Fibroblast of villous mesenchyme (primary cell): Measurements from ENCODE around the gene ATP2A2. TPM values are rescaled to one million over a fixed set of nuclear protein-coding genes. Genes with fewer than 3 reads are reported as not detected.

ENCODE experiments used
- DNase-seq: peaks from one replicate; pipeline ENCODE4 v3.0.0-alpha.2; 2010; ENCODE audit warnings: low read depth
- H3K4me3 ChIP-seq: 2 replicates; pipeline ENCODE4 v1.5.1; 2011; ENCODE audit warnings: low read depth, mild to moderate bottlenecking, low read length
- total RNA-seq: library from RNA; depleted of rRNA; stranded (reverse); fragments of >200 nt; gene quantifications from 2 replicates; pipeline ENCODE4 v1.2.3, GENCODE V29; 2012
- TF ChIP-seq, protein P1 (sequence below): IDR thresholded peaks from 2 replicates; pipeline ENCODE4 v1.5.1; 2012; ENCODE audit warnings: low read depth, mild to moderate bottlenecking, low read length; ENCODE audit not compliant: insufficient read depth

The ATP2A2 gene
- total RNA-seq, 1 donor, result 247 TPM

DNA sequence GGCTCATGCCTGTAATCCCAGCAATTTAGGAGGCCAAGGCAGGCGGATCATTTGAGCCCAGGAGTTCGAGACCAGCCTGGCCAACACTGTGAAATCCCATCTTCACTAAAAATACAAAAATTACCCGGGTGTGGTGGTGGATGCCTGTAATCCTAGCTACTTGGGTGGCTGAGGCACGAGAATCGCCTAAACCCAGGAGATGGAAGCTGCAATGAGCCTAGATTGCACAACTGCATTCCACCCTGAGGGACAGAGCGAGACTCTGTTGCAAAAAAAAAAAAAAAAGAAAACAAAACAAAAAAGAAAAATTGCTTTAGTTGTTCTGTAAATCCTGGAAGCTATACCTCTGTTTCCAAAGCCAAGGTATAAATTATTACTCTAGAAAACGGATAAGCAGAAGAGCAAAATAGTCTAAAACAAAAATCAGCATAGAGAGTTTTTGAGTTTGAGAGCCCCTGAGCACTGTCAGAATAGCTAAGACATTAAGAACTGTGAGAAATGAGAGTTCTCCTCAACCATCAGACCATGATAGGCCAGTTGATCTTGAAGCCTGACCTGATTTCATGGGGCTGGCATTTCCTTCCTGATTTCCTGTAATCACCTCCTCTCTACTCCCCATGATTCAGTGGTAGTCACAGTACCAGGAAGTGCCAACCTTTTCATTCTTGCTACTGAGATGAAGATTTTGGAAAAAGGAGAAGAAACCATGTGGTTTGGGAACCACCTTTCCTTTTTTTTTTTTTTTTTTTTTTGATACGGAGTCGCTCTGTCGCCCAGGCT is 31.7 kb downstream of the ATP2A2 start:
- H3K4me3 ChIP-seq, result no peak overlapping the region
- peak; percentile 78 for DNase-seq
- TF ChIP-seq, protein P1, sequence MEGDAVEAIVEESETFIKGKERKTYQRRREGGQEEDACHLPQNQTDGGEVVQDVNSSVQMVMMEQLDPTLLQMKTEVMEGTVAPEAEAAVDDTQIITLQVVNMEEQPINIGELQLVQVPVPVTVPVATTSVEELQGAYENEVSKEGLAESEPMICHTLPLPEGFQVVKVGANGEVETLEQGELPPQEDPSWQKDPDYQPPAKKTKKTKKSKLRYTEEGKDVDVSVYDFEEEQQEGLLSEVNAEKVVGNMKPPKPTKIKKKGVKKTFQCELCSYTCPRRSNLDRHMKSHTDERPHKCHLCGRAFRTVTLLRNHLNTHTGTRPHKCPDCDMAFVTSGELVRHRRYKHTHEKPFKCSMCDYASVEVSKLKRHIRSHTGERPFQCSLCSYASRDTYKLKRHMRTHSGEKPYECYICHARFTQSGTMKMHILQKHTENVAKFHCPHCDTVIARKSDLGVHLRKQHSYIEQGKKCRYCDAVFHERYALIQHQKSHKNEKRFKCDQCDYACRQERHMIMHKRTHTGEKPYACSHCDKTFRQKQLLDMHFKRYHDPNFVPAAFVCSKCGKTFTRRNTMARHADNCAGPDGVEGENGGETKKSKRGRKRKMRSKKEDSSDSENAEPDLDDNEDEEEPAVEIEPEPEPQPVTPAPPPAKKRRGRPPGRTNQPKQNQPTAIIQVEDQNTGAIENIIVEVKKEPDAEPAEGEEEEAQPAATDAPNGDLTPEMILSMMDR, result no peak

DNA sequence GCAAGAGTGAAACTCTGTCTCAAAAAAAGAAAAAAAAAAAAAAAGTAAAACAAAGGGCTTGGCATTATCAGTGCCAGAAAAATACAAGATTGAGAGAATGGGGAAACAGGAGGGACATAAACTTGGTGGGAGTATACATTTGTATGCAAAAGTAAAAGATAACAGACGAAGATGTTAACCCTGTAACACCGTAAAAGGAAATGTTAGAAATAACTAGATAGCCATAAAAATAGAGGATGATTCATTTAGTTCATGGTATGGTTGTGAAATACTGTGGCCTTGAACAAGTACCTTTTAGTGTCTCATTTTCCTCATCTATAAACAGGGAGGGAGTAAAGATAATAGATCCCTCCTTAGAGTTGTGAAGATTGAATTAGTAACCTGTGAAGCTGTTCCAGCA is 33.3 kb downstream of the ATP2A2 start:
- peak; percentile 95 for DNase-seq
- TF ChIP-seq, protein P1, result no peak
- H3K4me3 ChIP-seq, result no peak overlapping the region

DNA sequence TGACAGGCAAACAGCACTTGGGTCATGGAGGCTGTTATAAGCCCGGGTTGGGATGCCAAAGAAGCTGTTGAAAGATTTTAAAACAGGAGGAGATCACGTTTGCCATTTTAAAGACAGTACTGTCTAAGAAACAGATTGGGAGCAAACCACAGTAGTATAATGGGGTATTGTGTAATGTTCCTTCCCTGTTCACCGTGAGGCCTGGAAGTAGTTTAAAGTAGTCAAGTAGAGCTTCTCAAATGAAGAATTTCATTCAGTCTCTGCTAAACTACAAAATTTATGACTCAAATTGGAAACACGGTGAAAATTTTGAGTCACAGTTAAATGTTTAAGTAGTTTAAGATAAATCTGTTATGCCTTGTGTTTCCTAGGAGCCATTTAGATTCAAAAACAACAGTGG is 35.8 kb downstream of the ATP2A2 start:
- no peak overlapping the region for H3K4me3 ChIP-seq
- peak; percentile 89 for DNase-seq
- TF ChIP-seq, protein P1, result no peak

DNA sequence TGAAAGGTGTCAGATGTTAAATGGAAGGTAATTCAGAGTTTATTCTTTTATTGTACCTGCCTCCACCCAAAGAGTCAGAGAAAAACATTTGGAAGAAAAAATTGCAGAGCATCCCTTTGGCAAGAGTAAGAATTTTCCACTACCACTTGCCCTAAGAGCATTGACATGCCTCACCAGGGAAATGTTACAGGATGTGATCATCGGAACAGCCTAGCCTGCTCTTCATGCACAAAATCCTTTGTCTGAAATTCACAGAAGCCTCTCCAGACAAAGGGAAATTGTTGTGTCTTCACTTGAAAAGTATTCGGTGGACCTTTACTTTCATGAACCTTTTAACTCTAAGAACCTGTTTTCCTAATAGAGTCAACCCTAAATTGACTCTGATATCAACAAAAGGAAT is 36.9 kb downstream of the ATP2A2 start:
- no peak overlapping the region for H3K4me3 ChIP-seq
- peak; percentile 44 for DNase-seq
- TF ChIP-seq, protein P1, result no peak

DNA sequence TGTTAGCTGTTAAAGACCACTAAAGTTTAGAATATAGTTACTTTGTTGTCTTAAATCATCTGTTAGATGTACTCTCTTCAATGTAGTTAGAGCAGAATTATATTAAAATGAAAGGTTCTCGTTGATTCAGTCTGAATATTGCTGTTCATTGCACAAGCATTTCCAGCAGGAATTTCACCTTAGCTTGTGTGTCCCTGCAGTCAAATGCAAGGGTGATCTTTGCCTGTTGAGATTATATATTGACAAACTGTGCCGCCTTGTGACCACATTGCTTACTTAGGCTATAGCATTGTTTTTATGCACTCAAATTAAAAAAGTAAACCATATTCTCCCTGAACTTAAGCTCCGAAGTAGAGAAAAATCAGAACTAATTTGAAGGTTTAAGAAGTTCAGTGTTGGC is 39.5 kb downstream of the ATP2A2 start:
- TF ChIP-seq, protein P1, result no peak
- no peak overlapping the region for H3K4me3 ChIP-seq
- DNase-seq, result no peak

DNA sequence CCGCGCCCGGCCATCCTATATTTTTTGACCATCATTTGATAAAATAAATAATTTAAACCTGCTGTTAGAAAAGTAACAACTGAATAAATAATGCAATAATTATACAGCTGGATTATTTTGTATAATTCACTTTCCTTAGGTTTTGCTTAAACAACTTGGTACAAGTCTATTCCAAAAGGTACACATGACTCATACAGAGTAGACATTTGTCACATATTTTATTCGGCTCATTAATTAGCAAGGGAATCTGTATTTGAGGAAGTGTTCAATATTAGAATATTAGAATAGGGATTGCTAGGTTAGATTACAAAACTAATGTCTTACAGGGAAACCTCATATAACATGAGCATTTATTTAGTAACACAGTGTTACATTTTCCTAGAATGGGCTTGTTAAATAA is 48.7 kb downstream of the ATP2A2 start:
- H3K4me3 ChIP-seq, result no peak overlapping the region
- no peak for DNase-seq
- TF ChIP-seq, protein P1, result no peak

DNA sequence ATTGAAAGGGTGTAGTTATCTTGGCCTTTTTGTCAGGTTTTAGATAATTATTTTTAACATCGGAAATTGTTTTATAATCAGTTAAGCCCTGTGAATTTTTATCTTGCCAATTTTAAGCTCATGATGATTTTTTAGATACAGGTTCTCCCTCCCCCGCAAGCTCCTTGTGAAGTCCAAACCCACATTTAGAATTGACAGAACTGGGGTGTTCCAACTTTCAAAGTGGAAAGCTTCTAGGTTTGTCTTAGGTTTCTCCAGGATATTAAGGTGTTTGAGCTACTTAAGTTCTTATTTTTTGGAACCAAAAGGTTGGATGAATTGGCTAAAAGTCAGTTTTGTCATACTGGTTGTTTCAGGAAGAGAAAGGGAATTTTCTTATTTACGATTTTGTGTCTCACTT is 49.1 kb downstream of the ATP2A2 start:
- no peak for DNase-seq
- no peak overlapping the region for H3K4me3 ChIP-seq
- TF ChIP-seq, protein P1, result no peak
